Keratinocyte (primary cell): ENCODE measurements around the gene OAS3. TPM values are rescaled to one million over a fixed set of nuclear protein-coding genes. Genes with fewer than 3 reads are reported as not detected.

ENCODE experiments used
- DNase-seq: peaks from one replicate; pipeline ENCODE4 v3.0.0-alpha.2; 2011; ENCODE audit warnings: low read depth, missing footprints, low spot score
- FAIRE-seq: peaks from 2 replicates; lab custom pipeline; 2011; peaks lifted over from hg19 to GRCh38; lab: Jason Lieb, UNC
- H2AFZ ChIP-seq: 2 replicates; pipeline ENCODE4 v1.6.0; 2012; ENCODE audit warnings: low read length, control low read depth, inconsistent platforms; ENCODE audit not compliant: control insufficient read depth
- H3K27ac ChIP-seq: 2 replicates; pipeline ENCODE4 v1.5.1; 2011; ENCODE audit warnings: low read length; ENCODE audit not compliant: control insufficient read depth, insufficient read depth
- H3K27me3 ChIP-seq: 3 replicates; pipeline ENCODE4 v1.6.0; 2011; ENCODE audit warnings: low read length; ENCODE audit not compliant: control insufficient read depth, insufficient read depth; ENCODE audit errors: extremely low read depth
- H3K36me3 ChIP-seq, 2 experiments: 2 replicates in 1 of 2; 3 replicates in 1 of 2; pipeline ENCODE4 v1.5.1; 2011; ENCODE audit warnings: low read length in 2 of 2, mild to moderate bottlenecking in 1 of 2; ENCODE audit not compliant: control insufficient read depth in 2 of 2, insufficient read depth in 2 of 2; ENCODE audit errors: extremely low read depth in 1 of 2
- H3K4me1 ChIP-seq: 3 replicates; pipeline ENCODE4 v1.5.1; 2011; ENCODE audit warnings: low read length; ENCODE audit not compliant: control insufficient read depth, insufficient read depth; ENCODE audit errors: extremely low read depth
- H3K4me2 ChIP-seq: 3 replicates; pipeline ENCODE4 v1.6.0; 2011; ENCODE audit warnings: low read depth, low read length; ENCODE audit not compliant: control insufficient read depth, insufficient read depth; ENCODE audit errors: extremely low read depth
- H3K4me3 ChIP-seq, 3 experiments: fragments of 200-600 bp in 1 of 3; sonication (generic) in 1 of 3; 2 replicates in 2 of 3; 3 replicates in 1 of 3; pipeline ENCODE4 v1.5.1; 2011 to 2016; ENCODE audit warnings: low read length in 3 of 3, mild to moderate bottlenecking in 3 of 3, control low read depth in 2 of 3, inconsistent platforms in 1 of 3, low read depth in 1 of 3, mixed read lengths in 1 of 3, mixed run types in 1 of 3, moderate library complexity in 1 of 3; ENCODE audit not compliant: control insufficient read depth in 2 of 3, insufficient read depth in 2 of 3; ENCODE audit errors: extremely low read depth in 1 of 3
- H3K79me2 ChIP-seq: 2 replicates; pipeline ENCODE4 v1.6.0; 2012; ENCODE audit warnings: low read length; ENCODE audit not compliant: control insufficient read depth, insufficient read depth
- H3K9ac ChIP-seq: 3 replicates; pipeline ENCODE4 v1.6.0; 2011; ENCODE audit warnings: low read length; ENCODE audit not compliant: control insufficient read depth, insufficient read depth; ENCODE audit errors: extremely low read depth
- H3K9me1 ChIP-seq: 3 replicates; pipeline ENCODE4 v1.6.0; 2011; ENCODE audit warnings: low read length; ENCODE audit not compliant: control insufficient read depth, insufficient read depth; ENCODE audit errors: extremely low read depth
- H3K9me3 ChIP-seq: 2 replicates; pipeline ENCODE4 v1.5.1; 2012; ENCODE audit warnings: low read depth, low read length; ENCODE audit not compliant: control insufficient read depth
- H4K20me1 ChIP-seq: 3 replicates; pipeline ENCODE4 v1.6.0; 2011; ENCODE audit warnings: low read length; ENCODE audit not compliant: control insufficient read depth, insufficient read depth; ENCODE audit errors: extremely low read depth
- EZH2 ChIP-seq: IDR thresholded peaks from one replicate; pipeline ENCODE4 v1.6.1; 2012; ENCODE audit warnings: inconsistent platforms, mild to moderate bottlenecking, low read length, moderate library complexity
- dilution Hi-C: fragments of 300-500 bp; cut with MboI; formaldehyde crosslinking; loops from one replicate; pipeline ENCODE4 v1.7.0; 2020; ENCODE audit warnings: low sequenced_read_pairs; ENCODE audit not compliant: extremely low pct_ligation_motif_present
- polyA plus RNA-seq, 5 experiments: library from polyadenylated mRNA; depleted of rRNA in 3 of 5; stranded (reverse) in 3 of 5; stranded (forward) in 1 of 5; unstranded in 1 of 5; fragments of >200 nt; gene quantifications; 1 replicate in 1 of 5; 2 replicates in 3 of 5; 3 replicates in 1 of 5; pipeline versions ENCODE4 v1.2.1 to v1.2.3, GENCODE V29; 2011 to 2012; ENCODE audit warnings: missing spikeins in 2 of 5, low read depth in 1 of 5, low replicate concordance in 1 of 5
- TF ChIP-seq, protein P1 (sequence below), 3 experiments: IDR thresholded peaks in 1 of 3; conservative IDR thresholded peaks in 1 of 3; optimal IDR thresholded peaks in 1 of 3; 2 replicates in 2 of 3; 3 replicates in 1 of 3; pipeline versions ENCODE3 to v1.5.1; 2011; ENCODE audit warnings: low read length in 3 of 3, mild to moderate bottlenecking in 3 of 3, moderate library complexity in 2 of 3, control low read depth in 1 of 3, inconsistent platforms in 1 of 3; ENCODE audit not compliant: insufficient read depth in 2 of 3; ENCODE audit errors: extremely low read depth in 1 of 3

The OAS3 gene
- polyA plus RNA-seq, 1 donor (not counting 4 experiments of a cell fraction or from before 2014, with no cell fraction given), result 59.2 TPM

DNA sequence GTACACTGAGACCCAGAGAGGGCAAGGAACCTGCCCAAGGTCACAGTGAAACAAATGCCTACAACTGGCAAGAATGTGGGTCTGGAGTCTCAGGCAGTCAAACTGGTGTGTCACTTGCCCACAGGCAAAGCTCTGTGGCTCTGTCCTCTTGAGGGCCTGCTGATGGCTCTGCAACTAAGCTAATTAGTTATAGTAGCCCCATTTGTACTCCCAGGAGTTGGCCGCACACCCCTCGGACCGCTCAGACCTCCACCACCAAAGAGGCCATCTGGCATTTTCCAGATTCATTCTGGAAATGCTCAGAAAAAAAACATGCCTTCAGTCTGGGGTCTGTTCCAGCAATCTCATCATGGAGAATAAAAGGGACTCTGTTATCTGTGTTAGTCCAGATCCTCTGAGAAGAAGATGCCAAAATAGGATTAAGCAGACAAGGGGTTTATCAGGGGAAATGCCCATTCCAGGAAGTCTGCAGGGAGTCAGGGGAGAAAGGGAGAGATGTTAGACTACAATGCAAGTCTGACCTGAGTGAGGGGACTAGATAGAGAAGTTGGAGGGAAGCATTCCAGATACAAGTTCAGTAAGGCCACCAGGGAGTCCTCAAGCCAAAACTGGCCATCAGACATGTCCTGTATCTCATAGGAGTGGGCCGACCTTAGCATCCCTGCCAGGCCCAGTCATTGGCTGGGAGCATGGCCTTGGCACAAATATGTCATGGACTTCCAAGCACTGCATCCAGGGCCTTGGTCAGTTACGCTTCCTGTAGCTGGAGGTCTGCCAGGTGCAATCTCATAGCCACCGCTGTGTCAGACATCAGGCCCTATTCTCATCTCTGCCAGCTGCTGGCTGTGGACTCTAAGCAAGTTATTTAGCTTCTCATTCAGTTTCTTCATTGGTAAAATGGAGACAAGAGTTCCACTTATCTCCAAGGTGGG lies 46.9 kb upstream of the OAS3 start:
- Histone ChIP-seq H2AFZ (no peak overlapping the region), H3K4me1 (no peaks in the 10 kb centered on the region), H3K4me2 (no peak overlapping the region), H3K27ac (no peak overlapping the region), H3K9ac (no peak overlapping the region), H4K20me1 (no peaks in the 10 kb centered on the region), H3K4me3 (no peak overlapping the region), H3K27me3 (no peaks in the 10 kb centered on the region), H3K79me2 (no peaks in the 10 kb centered on the region), H3K9me3 (no peaks in the 10 kb centered on the region), H3K9me1 (no peaks in the 10 kb centered on the region), H3K36me3 (no peaks in the 10 kb centered on the region)
- dilution Hi-C loops, result no loop called here
- DNase-seq (no peak), FAIRE-seq (no peak)
- no peak for TF ChIP-seq EZH2
- TF ChIP-seq, protein P1, sequence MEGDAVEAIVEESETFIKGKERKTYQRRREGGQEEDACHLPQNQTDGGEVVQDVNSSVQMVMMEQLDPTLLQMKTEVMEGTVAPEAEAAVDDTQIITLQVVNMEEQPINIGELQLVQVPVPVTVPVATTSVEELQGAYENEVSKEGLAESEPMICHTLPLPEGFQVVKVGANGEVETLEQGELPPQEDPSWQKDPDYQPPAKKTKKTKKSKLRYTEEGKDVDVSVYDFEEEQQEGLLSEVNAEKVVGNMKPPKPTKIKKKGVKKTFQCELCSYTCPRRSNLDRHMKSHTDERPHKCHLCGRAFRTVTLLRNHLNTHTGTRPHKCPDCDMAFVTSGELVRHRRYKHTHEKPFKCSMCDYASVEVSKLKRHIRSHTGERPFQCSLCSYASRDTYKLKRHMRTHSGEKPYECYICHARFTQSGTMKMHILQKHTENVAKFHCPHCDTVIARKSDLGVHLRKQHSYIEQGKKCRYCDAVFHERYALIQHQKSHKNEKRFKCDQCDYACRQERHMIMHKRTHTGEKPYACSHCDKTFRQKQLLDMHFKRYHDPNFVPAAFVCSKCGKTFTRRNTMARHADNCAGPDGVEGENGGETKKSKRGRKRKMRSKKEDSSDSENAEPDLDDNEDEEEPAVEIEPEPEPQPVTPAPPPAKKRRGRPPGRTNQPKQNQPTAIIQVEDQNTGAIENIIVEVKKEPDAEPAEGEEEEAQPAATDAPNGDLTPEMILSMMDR (optimal IDR thresholded peaks at IDR 0.05 in 1 of 3, IDR thresholded peaks at IDR 0.05 in 1 of 3, conservative IDR thresholded peaks at IDR 0.05 in 1 of 3; ENCODE audit: extremely low read depth in 1 of 3, insufficient read depth in 2 of 3, low read length in 3 of 3), result no peak

DNA sequence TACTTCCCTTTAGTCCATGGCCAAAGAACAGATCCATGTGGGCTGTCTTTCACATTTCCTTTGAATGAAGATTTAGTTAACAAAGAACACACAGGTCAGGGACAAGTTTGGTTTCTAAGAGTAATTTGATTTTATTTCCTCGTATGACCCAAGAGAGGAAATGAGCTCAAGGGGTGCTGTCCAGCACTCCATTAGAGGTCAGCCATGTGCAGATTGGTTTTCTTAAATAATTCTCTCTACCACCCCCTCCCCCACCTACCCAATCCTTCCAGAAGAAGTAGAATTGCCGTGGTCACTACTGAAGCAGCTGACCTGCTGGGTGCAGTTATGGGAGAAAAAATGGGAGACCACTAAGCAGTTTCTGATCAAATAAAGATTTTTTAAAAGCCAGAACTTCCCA lies 45.4 kb upstream of the OAS3 start:
- no peaks in the 10 kb centered on the region for H3K9me3 ChIP-seq
- no peak overlapping the region for H3K27ac ChIP-seq
- H3K9ac ChIP-seq, result no peak overlapping the region
- no peaks in the 10 kb centered on the region for H3K4me1 ChIP-seq
- dilution Hi-C loops, result no loop called here
- H3K27me3 ChIP-seq, result no peaks in the 10 kb centered on the region
- no peak overlapping the region for H3K4me3 ChIP-seq
- TF ChIP-seq EZH2, result no peak
- TF ChIP-seq, protein P1 (optimal IDR thresholded peaks at IDR 0.05 in 1 of 3, IDR thresholded peaks at IDR 0.05 in 1 of 3, conservative IDR thresholded peaks at IDR 0.05 in 1 of 3; ENCODE audit: extremely low read depth in 1 of 3, insufficient read depth in 2 of 3, low read length in 3 of 3), result no peak
- FAIRE-seq (no peak), DNase-seq (no peak)
- no peaks in the 10 kb centered on the region for H3K79me2 ChIP-seq
- no peaks in the 10 kb centered on the region for H3K36me3 ChIP-seq
- H4K20me1 ChIP-seq, result no peaks in the 10 kb centered on the region
- no peak overlapping the region for H2AFZ ChIP-seq
- no peaks in the 10 kb centered on the region for H3K9me1 ChIP-seq
- H3K4me2 ChIP-seq, result no peak overlapping the region
